HUDEP-2 (cell line): ENCODE measurements around the gene RNPS1.

Experiments used
- DNase-seq, 76 experiments: peaks; one replicate each; lab custom pipeline; 2025; ENCODE audit not compliant: unreplicated experiment in 76 of 76; lab: John Stamatoyannopoulos, UW

Gene RNPS1

DNA sequence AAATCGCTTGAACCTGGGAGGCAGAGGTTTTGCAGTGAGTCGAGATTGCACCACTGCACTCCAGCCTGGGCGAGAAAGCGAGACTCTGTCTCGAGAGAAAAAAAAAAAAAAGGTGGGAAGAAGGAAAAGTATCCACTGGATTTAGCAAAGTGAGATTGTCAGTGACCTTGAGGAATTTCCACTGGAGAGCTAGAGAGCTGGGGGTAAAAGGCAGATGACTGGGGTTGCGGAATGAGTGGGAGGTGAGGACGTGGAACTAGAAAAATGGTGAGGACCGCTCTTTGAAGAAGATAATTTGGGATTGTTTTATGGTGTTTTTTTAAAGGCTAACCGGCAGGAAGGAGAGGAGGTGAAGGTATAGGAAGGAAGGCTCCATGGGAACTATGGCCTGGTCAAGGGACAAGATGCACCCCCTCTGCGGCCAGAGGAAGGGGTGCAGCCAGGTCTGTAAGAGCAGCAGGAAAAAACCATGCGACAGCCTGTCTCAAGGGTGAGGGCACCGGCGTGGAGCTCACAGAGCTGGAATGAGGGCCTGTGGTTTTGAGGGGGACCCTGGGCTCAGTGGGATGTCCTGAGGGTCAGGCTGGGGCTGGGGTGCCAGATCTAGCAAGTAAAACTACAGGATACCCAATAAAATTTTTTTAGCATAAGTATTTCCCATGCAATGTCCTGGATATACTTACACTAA, 63.4 kb downstream of the RNPS1 start:
- no peak for DNase-seq
